Measurements from ENCODE around the gene LRP5.
"Not testable (repeated sequence)": the region's sequence is repeated elsewhere in the genome, so short reads cannot be mapped to it uniquely, and the experiment has no call there.

The LRP5 gene

DNA sequence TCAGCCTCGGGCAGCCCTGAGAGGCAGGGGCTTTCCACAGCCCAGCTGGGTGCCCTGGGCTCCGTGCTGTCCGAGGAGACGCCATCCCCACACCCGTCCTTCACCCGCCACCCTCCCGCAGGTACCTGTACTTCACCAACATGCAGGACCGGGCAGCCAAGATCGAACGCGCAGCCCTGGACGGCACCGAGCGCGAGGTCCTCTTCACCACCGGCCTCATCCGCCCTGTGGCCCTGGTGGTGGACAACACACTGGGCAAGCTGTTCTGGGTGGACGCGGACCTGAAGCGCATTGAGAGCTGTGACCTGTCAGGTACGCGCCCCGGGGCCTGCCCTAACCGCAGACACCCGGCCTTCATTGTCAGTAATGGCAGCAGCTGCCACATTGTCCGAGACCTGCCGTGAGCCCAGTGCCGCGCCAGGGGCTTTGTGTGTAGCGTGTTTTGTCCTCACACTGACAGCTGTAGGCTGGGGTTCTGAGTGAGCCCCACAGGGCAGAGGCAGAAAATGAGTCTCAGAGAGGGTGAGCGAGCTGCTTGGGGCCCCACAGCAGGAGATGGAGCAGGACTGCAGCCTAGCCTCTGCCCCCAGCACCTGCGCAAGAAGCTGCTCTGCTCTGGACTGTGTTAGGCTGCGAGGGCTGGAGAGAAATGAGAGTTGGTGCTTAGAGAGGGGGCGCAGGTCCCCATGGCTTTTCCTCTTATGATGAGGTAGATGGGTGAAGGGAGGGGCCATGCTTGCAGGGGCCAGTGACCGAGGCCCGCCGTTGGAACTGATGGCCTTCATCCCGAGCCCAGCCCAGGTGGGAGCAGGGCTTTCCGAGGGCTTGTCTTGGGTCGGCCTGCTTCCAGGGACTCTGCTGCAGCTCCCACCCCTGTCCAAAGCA is 112.8 kb downstream of the LRP5 start:
- peaks cover 21% of the 10 kb centered on the region for H3K36me3 ChIP-seq (ENCODE audit: insufficient read depth, low read length)
- H3K9ac ChIP-seq (ENCODE audit: low read depth, low read length), result no peak overlapping the region

GRCh38 chr11:68425866-68426380 is 113.5 kb downstream of the LRP5 start:
- H3K4me1 ChIP-seq (ENCODE audit: control insufficient read depth, insufficient read depth, low read length), result no peaks in the 10 kb centered on the region
- peaks cover 27% of the 10 kb centered on the region for H3K36me3 ChIP-seq (ENCODE audit: insufficient read depth, low read length)
- H3K4me2 ChIP-seq (ENCODE audit: low read length), result no peak overlapping the region
- no peak overlapping the region for H3K4me3 ChIP-seq (ENCODE audit: low read length)
- peaks cover 10% of the 10 kb centered on the region for H3K9me3 ChIP-seq (replicated peaks; ENCODE audit: low read length)
- H3K9ac ChIP-seq (ENCODE audit: low read depth, low read length), result no peak overlapping the region
- H3K27me3 ChIP-seq (ENCODE audit: control insufficient read depth, insufficient read depth, low read length), result no peaks in the 10 kb centered on the region

More for the DNA sequence above, 112.8 kb downstream of the LRP5 start:
- Histone ChIP-seq H3K4me2 (ENCODE audit: low read length) (no peak overlapping the region), H3K27me3 (ENCODE audit: control insufficient read depth, insufficient read depth, low read length) (no peaks in the 10 kb centered on the region), H3K9me3 (replicated peaks; ENCODE audit: low read length) (peaks cover 10% of the 10 kb centered on the region), H3K4me3 (ENCODE audit: low read length) (no peak overlapping the region), H3K4me1 (ENCODE audit: control insufficient read depth, insufficient read depth, low read length) (no peaks in the 10 kb centered on the region)

- no peaks in the 10 kb centered on the region for H3K27me3 ChIP-seq (ENCODE audit: control insufficient read depth, insufficient read depth, low read length)
- H3K9me3 ChIP-seq (replicated peaks; ENCODE audit: low read length), result peaks cover 10% of the 10 kb centered on the region
- H3K4me3 ChIP-seq (ENCODE audit: low read length), result no peak overlapping the region
- no peak overlapping the region for H3K4me2 ChIP-seq (ENCODE audit: low read length)
- H3K9ac ChIP-seq (ENCODE audit: low read depth, low read length), result no peak overlapping the region
- H3K36me3 ChIP-seq (ENCODE audit: insufficient read depth, low read length), result peaks cover 31% of the 10 kb centered on the region
- H3K4me1 ChIP-seq (ENCODE audit: control insufficient read depth, insufficient read depth, low read length), result no peaks in the 10 kb centered on the region
Observed at GRCh38 chr11:68429661-68430060, 117.3 kb downstream of the LRP5 start.

GRCh38 chr11:68430384-68430783 is 118.0 kb downstream of the LRP5 start:
- Histone ChIP-seq H3K9me3 (replicated peaks; ENCODE audit: low read length) (peaks cover 10% of the 10 kb centered on the region), H3K27me3 (ENCODE audit: control insufficient read depth, insufficient read depth, low read length) (no peaks in the 10 kb centered on the region), H3K36me3 (ENCODE audit: insufficient read depth, low read length) (peaks cover 31% of the 10 kb centered on the region)

GRCh38 chr11:68430801-68431200 is 118.4 kb downstream of the LRP5 start:
- Histone ChIP-seq H3K9ac (ENCODE audit: low read depth, low read length) (no peak overlapping the region), H3K4me1 (ENCODE audit: control insufficient read depth, insufficient read depth, low read length) (no peaks in the 10 kb centered on the region), H3K4me3 (ENCODE audit: low read length) (no peak overlapping the region)

More at GRCh38 chr11:68430384-68430783, 118.0 kb downstream of the LRP5 start:
- H3K4me3 ChIP-seq (ENCODE audit: low read length), result no peak overlapping the region
- no peaks in the 10 kb centered on the region for H3K4me1 ChIP-seq (ENCODE audit: control insufficient read depth, insufficient read depth, low read length)
- no peak overlapping the region for H3K4me2 ChIP-seq (ENCODE audit: low read length)
- no peak overlapping the region for H3K9ac ChIP-seq (ENCODE audit: low read depth, low read length)

DNA sequence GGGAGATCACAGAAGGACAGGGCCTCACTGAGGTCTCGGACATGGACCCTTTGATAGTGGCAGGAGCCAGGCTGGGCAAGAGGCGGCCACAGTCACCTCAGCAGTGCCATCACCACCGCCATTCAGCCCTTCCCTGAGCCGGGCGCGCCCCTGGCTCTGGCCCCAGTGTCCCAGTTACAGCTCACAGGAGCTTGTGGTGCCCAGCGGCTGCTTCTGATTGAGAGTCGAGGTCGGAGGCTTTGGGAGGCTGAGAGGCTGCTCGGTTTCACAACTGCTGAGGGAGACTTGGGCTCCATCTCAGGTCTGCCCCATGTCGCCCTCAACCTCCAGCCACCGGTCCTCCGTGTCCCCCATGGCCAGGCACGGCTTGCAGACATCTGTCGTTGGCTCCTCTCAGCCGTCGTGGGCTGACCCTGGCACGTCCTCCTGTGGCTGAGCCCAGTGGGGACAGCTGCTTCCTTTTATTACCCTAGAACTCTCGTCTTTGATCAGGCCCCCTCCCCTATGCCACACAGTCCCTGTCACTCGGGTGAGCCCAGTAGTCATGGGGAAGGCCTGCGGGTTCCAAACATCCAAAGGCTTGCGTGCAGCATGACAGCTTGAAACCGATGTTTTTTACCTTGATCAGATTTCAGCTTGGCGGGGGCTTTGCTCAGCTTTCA is 119.7 kb downstream of the LRP5 start:
- Histone ChIP-seq H3K4me3 (ENCODE audit: low read length) (no peak overlapping the region), H3K4me2 (ENCODE audit: low read length) (no peak overlapping the region), H3K4me1 (ENCODE audit: control insufficient read depth, insufficient read depth, low read length) (peaks cover 5% of the 10 kb centered on the region), H3K9me3 (replicated peaks; ENCODE audit: low read length) (peaks cover 10% of the 10 kb centered on the region), H3K36me3 (ENCODE audit: insufficient read depth, low read length) (peaks cover 20% of the 10 kb centered on the region), H3K27me3 (ENCODE audit: control insufficient read depth, insufficient read depth, low read length) (no peaks in the 10 kb centered on the region), H3K9ac (ENCODE audit: low read depth, low read length) (no peak overlapping the region)

More at GRCh38 chr11:68430801-68431200, 118.4 kb downstream of the LRP5 start:
- H3K36me3 ChIP-seq (ENCODE audit: insufficient read depth, low read length), result peaks cover 27% of the 10 kb centered on the region
- H3K4me2 ChIP-seq (ENCODE audit: low read length), result no peak overlapping the region
- no peaks in the 10 kb centered on the region for H3K27me3 ChIP-seq (ENCODE audit: control insufficient read depth, insufficient read depth, low read length)
- peaks cover 10% of the 10 kb centered on the region for H3K9me3 ChIP-seq (replicated peaks; ENCODE audit: low read length)

DNA sequence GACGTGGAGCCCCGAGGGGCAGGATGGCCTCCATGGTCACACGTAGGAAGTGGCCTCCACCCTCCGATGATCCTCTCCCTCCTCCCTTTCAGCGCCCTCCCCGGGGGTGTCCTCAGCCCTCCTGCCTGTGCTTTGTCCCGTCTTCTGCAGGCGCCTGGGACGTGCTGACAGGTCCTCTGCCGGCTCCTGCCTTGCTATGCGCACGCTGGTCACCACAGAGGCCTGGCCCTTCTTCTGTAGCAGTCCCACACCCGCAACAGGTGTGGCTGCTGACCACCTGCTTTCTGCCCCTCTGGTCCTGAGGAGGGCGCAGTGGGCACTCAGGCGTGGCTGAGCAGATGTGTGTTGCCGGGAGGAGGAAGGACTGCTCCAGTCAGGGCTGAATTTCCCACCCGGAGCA is 120.5 kb downstream of the LRP5 start:
- H3K9ac ChIP-seq (ENCODE audit: low read depth, low read length), result no peak overlapping the region
- H3K4me1 ChIP-seq (ENCODE audit: control insufficient read depth, insufficient read depth, low read length), result peaks cover 13% of the 10 kb centered on the region
- H3K36me3 ChIP-seq (ENCODE audit: insufficient read depth, low read length), result peaks cover 20% of the 10 kb centered on the region
- H3K4me2 ChIP-seq (ENCODE audit: low read length), result no peak overlapping the region
- H3K9me3 ChIP-seq (replicated peaks; ENCODE audit: low read length), result peaks cover 10% of the 10 kb centered on the region
- H3K4me3 ChIP-seq (ENCODE audit: low read length), result no peak overlapping the region
- no peaks in the 10 kb centered on the region for H3K27me3 ChIP-seq (ENCODE audit: control insufficient read depth, insufficient read depth, low read length)

DNA sequence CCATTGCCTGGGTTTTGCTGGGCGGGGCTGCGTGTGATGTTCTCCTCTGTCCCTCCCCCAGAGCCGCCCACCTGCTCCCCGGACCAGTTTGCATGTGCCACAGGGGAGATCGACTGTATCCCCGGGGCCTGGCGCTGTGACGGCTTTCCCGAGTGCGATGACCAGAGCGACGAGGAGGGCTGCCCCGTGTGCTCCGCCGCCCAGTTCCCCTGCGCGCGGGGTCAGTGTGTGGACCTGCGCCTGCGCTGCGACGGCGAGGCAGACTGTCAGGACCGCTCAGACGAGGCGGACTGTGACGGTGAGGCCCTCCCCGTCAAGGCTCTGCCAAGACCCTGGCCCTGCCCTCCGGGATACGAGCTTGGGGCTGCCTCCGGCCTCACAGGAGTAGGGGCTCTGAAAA is 121.2 kb downstream of the LRP5 start:
- Histone ChIP-seq H3K27me3 (ENCODE audit: control insufficient read depth, insufficient read depth, low read length) (no peaks in the 10 kb centered on the region), H3K36me3 (ENCODE audit: insufficient read depth, low read length) (peaks cover 20% of the 10 kb centered on the region), H3K4me1 (ENCODE audit: control insufficient read depth, insufficient read depth, low read length) (peaks cover 19% of the 10 kb centered on the region), H3K4me3 (ENCODE audit: low read length) (no peak overlapping the region), H3K4me2 (ENCODE audit: low read length) (no peak overlapping the region), H3K9me3 (replicated peaks; ENCODE audit: low read length) (peaks cover 10% of the 10 kb centered on the region), H3K9ac (ENCODE audit: low read depth, low read length) (no peak overlapping the region)

- H3K4me1 ChIP-seq (ENCODE audit: control insufficient read depth, insufficient read depth, low read length), result peaks cover 22% of the 10 kb centered on the region
- H3K27me3 ChIP-seq (ENCODE audit: control insufficient read depth, insufficient read depth, low read length); H3K4me2 ChIP-seq (ENCODE audit: low read length); H3K9ac ChIP-seq (ENCODE audit: low read depth, low read length); H3K4me3 ChIP-seq (ENCODE audit: low read length); H3K9me3 ChIP-seq (replicated peaks; ENCODE audit: low read length): not testable (repeated sequence)
- H3K36me3 ChIP-seq (ENCODE audit: insufficient read depth, low read length), result peaks cover 19% of the 10 kb centered on the region
Observed at GRCh38 chr11:68434159-68434558, 121.8 kb downstream of the LRP5 start.

- H3K4me2 ChIP-seq (ENCODE audit: low read length), result no peak overlapping the region
- H3K9me3 ChIP-seq (replicated peaks; ENCODE audit: low read length), result no peaks in the 10 kb centered on the region
- no peaks in the 10 kb centered on the region for H3K27me3 ChIP-seq (ENCODE audit: control insufficient read depth, insufficient read depth, low read length)
- H3K4me3 ChIP-seq (ENCODE audit: low read length), result no peak overlapping the region
- no peak overlapping the region for H3K9ac ChIP-seq (ENCODE audit: low read depth, low read length)
- H3K36me3 ChIP-seq (ENCODE audit: insufficient read depth, low read length), result peaks cover 4% of the 10 kb centered on the region
- peaks cover 24% of the 10 kb centered on the region for H3K4me1 ChIP-seq (ENCODE audit: control insufficient read depth, insufficient read depth, low read length)
Observed at GRCh38 chr11:68436162-68436888, 123.9 kb downstream of the LRP5 start.
